Mesenchymal stem cell (in vitro differentiated cells and primary cell): ENCODE measurements around the gene PARP4.
"Not testable (repeated sequence)": the region's sequence is repeated elsewhere in the genome, so short reads cannot be mapped to it uniquely, and the experiment has no call there.

Experiments
- DNase-seq: peaks from one replicate; pipeline ENCODE4 v3.0.0-alpha.2; 2013
- H2AFZ ChIP-seq: one replicate; pipeline ENCODE4 v1.6.1; 2013; ENCODE audit warnings: low read depth, mild to moderate bottlenecking, control low read depth, inconsistent platforms, low read length, moderate library complexity
- H2AK5ac ChIP-seq: 2 replicates; pipeline ENCODE4 v1.6.1; 2013; ENCODE audit warnings: low read length, moderate library complexity, mild to moderate bottlenecking, inconsistent platforms; ENCODE audit not compliant: severe bottlenecking
- H2BK120ac ChIP-seq: one replicate; pipeline ENCODE4 v1.6.1; 2013; ENCODE audit warnings: low read depth, mild to moderate bottlenecking, inconsistent platforms, low read length, moderate library complexity
- H2BK12ac ChIP-seq, 2 experiments: one replicate each; pipeline ENCODE4 v1.6.1; 2013; ENCODE audit warnings: inconsistent platforms in 2 of 2, low read length in 2 of 2, mild to moderate bottlenecking in 2 of 2, moderate library complexity in 2 of 2, control low read depth in 1 of 2
- H2BK15ac ChIP-seq: one replicate; pipeline ENCODE4 v1.6.1; 2013; ENCODE audit warnings: mild to moderate bottlenecking, low read depth, inconsistent platforms; ENCODE audit not compliant: poor library complexity, severe bottlenecking
- H2BK5ac ChIP-seq: 2 replicates; pipeline ENCODE4 v1.6.1; 2013; ENCODE audit warnings: low read depth, mild to moderate bottlenecking, low read length, control low read depth, inconsistent platforms; ENCODE audit not compliant: poor library complexity, severe bottlenecking
- H3K14ac ChIP-seq, 2 experiments: one replicate each; pipeline ENCODE4 v1.6.1; 2013; ENCODE audit warnings: inconsistent platforms in 2 of 2, low read length in 2 of 2, control low read depth in 1 of 2, mild to moderate bottlenecking in 1 of 2, moderate library complexity in 1 of 2
- H3K18ac ChIP-seq, 2 experiments: one replicate each; pipeline ENCODE4 v1.6.1; 2013; ENCODE audit warnings: inconsistent platforms in 2 of 2, low read length in 2 of 2, control low read depth in 1 of 2, low read depth in 1 of 2, mild to moderate bottlenecking in 1 of 2
- H3K23ac ChIP-seq, 2 experiments: one replicate each; pipeline ENCODE4 v1.6.1; 2013; ENCODE audit warnings: inconsistent platforms in 2 of 2, low read length in 2 of 2, mild to moderate bottlenecking in 2 of 2, moderate library complexity in 2 of 2, control low read depth in 1 of 2
- H3K27ac ChIP-seq: 2 replicates; pipeline ENCODE4 v1.5.1; 2013; ENCODE audit warnings: mild to moderate bottlenecking, moderate library complexity, low read length, control low read depth, inconsistent platforms; ENCODE audit not compliant: poor library complexity, severe bottlenecking
- H3K27me3 ChIP-seq, 2 experiments: 2 replicates each; pipeline versions ENCODE4 v1.6.1 to v1.7.0; 2013; ENCODE audit warnings: low read length in 2 of 2, mild to moderate bottlenecking in 2 of 2, moderate library complexity in 2 of 2, control low read depth in 1 of 2, inconsistent platforms in 1 of 2; ENCODE audit not compliant: control insufficient read depth in 1 of 2, insufficient read depth in 1 of 2
- H3K36me3 ChIP-seq, 2 experiments: 2 replicates each; pipeline versions ENCODE4 v1.6.1 to v1.7.0; 2013; ENCODE audit warnings: low read length in 2 of 2, control low read depth in 1 of 2, inconsistent platforms in 1 of 2, low read depth in 1 of 2, mild to moderate bottlenecking in 1 of 2; ENCODE audit not compliant: insufficient read depth in 2 of 2, control insufficient read depth in 1 of 2
- H3K4ac ChIP-seq, 2 experiments: one replicate each; pipeline ENCODE4 v1.6.1; 2013; ENCODE audit warnings: inconsistent platforms in 2 of 2, low read length in 2 of 2, mild to moderate bottlenecking in 2 of 2, moderate library complexity in 2 of 2, control low read depth in 1 of 2, low read depth in 1 of 2
- H3K4me1 ChIP-seq: 2 replicates; pipeline ENCODE4 v1.6.1; 2013; ENCODE audit warnings: low read depth, low read length, control low read depth; ENCODE audit not compliant: control insufficient read depth, insufficient read depth
- H3K4me2 ChIP-seq: 2 replicates; pipeline ENCODE4 v1.6.1; 2013; ENCODE audit warnings: low read length, mild to moderate bottlenecking, inconsistent platforms; ENCODE audit not compliant: poor library complexity, severe bottlenecking
- H3K4me3 ChIP-seq, 2 experiments: 2 replicates each; pipeline versions ENCODE4 v1.5.1 to v1.7.0; 2013; ENCODE audit warnings: low read length in 2 of 2, mild to moderate bottlenecking in 2 of 2, control low read depth in 1 of 2, low read depth in 1 of 2; ENCODE audit not compliant: insufficient read depth in 1 of 2
- H3K79me1 ChIP-seq: replicated peaks from 2 replicates; pipeline ENCODE4 v1.6.1; 2013; ENCODE audit warnings: mild to moderate bottlenecking, control low read depth, low read length, inconsistent platforms; ENCODE audit not compliant: poor library complexity, severe bottlenecking
- H3K9ac ChIP-seq: 2 replicates; pipeline ENCODE4 v1.7.0; 2013; ENCODE audit warnings: mild to moderate bottlenecking, low read length, moderate library complexity
- H3K9me3 ChIP-seq: 2 replicates; pipeline ENCODE4 v1.7.0; 2013; ENCODE audit warnings: mild to moderate bottlenecking, low read length; ENCODE audit not compliant: control insufficient read depth
- H4K8ac ChIP-seq: one replicate; pipeline ENCODE4 v1.6.1; 2013; ENCODE audit warnings: inconsistent platforms, mild to moderate bottlenecking, low read length, moderate library complexity
- H4K91ac ChIP-seq: one replicate; pipeline ENCODE4 v1.6.1; 2013; ENCODE audit warnings: mild to moderate bottlenecking, low read length, inconsistent platforms
- WGBS: methylation state at CpG from one replicate; pipeline ENCODE4 v1.1.7; 2013; ENCODE audit warnings: mixed read lengths; 5-methylcytosine and 5-hydroxymethylcytosine counted together

The PARP4 gene

DNA sequence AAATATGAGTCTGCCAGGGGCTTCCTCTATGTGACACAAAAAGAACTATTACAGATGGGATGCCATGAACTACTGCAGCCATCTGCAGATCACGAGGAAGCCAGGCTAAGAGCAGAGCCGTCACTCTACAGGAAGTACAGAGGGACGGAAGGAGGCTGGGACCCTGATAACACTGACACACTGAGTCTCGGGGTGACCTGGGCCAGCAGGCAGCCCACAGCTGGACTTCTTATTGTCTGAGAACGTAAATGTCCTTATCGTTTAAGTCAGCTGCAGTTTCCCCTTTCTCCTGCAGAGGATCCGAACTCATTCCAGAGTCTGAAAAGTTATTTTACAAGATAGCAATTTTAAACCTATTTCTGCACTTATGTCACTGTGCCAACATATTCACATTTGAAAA, 20.7 kb downstream of the PARP4 start:
- Histone ChIP-seq H3K4me2 (no peak overlapping the region), H3K18ac (no peak overlapping the region), H2BK120ac (no peak overlapping the region), H2BK12ac (no peak overlapping the region), H2AK5ac (no peak overlapping the region), H2BK5ac (no peak overlapping the region), H3K14ac (no peak overlapping the region), H3K4me1 (peaks cover 4% of the 10 kb centered on the region), H3K79me1 (peaks cover 21% of the 10 kb centered on the region), H3K4me3 (no peak overlapping the region), H3K4ac (no peak overlapping the region), H4K8ac (peak overlapping the region; percentile 35), H3K27ac (no peak overlapping the region), H3K36me3 (peaks cover 35 to 89% of the 10 kb centered on the region in 2 experiments), H3K9me3 (no peaks in the 10 kb centered on the region), H3K27me3 (no peaks in the 10 kb centered on the region), H2BK15ac (no peak overlapping the region), H3K23ac (no peak overlapping the region), H4K91ac (no peak overlapping the region), H2AFZ (no peak overlapping the region), H3K9ac (no peak overlapping the region)
- no peak for DNase-seq
- 89% methylated on average over 6 of the region's 7 CpGs for whole genome bisulfite sequencing

DNA sequence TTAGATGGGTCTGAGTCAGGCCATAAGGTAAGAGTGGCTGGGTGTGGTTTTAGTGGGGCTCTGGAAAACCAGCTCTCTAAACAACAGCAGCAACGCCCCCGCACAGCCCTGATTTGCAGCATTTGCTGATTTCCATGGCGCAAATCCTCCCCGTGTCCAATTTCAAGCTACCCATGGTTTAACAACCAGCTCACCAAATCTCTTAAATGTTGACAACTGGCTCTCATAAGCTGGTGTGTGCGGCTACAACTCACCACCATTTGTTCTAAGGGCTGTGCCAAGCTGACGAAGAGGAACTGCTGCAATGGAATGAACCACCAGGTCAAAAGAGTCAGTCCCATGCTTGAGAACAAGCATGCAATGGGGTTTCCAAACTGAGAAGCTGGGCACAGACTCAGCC, 22.9 kb downstream of the PARP4 start:
- Histone ChIP-seq H2AFZ (no peak overlapping the region), H4K91ac (no peak overlapping the region), H3K4ac (no peak overlapping the region), H3K27me3 (no peaks in the 10 kb centered on the region), H4K8ac (no peak overlapping the region), H3K4me1 (peaks cover 4% of the 10 kb centered on the region), H3K27ac (no peak overlapping the region), H3K9ac (no peak overlapping the region), H3K36me3 (peaks cover 28 to 89% of the 10 kb centered on the region in 2 experiments), H2BK12ac (no peak overlapping the region), H3K18ac (no peak overlapping the region), H2BK120ac (no peak overlapping the region), H2AK5ac (no peak overlapping the region), H3K4me2 (no peak overlapping the region), H2BK5ac (no peak overlapping the region), H3K14ac (no peak overlapping the region), H3K79me1 (peaks cover 14% of the 10 kb centered on the region), H3K4me3 (no peak overlapping the region), H3K9me3 (no peaks in the 10 kb centered on the region), H2BK15ac (no peak overlapping the region), H3K23ac (no peak overlapping the region)
- 100% methylated on average over 6 of the region's 6 CpGs for WGBS
- DNase-seq: no peak

DNA sequence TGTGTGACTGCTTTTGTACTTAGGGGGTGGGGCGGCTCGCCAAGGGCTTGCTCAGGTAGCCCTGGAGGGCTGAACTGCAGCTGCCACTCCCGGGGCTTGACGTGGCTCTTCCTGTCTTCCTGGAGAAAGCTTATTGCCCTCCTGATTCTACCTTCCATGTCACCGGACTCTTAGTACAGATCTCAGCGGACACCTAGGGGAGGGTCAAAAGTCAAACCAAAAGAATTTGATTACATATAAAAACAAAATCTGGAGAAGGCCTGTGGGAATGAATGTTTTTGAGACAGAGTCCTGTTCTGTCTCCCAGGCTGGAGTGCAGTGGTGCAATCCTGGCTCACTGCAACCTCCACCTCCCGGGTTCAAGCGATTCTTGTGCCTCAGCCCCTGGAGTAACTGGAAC, 24.5 kb downstream of the PARP4 start:
- H3K9ac ChIP-seq, H3K4me2 ChIP-seq, H2BK120ac ChIP-seq, H2AK5ac ChIP-seq, H3K27ac ChIP-seq, H2BK5ac ChIP-seq, H3K18ac ChIP-seq, H4K8ac ChIP-seq, H2AFZ ChIP-seq, H3K9me3 ChIP-seq, H3K27me3 ChIP-seq, H3K4me3 ChIP-seq, DNase-seq, H2BK15ac ChIP-seq, H3K4me1 ChIP-seq, H3K14ac ChIP-seq, H3K4ac ChIP-seq, H2BK12ac ChIP-seq, H4K91ac ChIP-seq, H3K23ac ChIP-seq: not testable (repeated sequence)
- Histone ChIP-seq H3K36me3 (peaks cover 28 to 86% of the 10 kb centered on the region in 2 experiments), H3K79me1 (peaks cover 12% of the 10 kb centered on the region)
- 93% methylated on average over 4 of the region's 8 CpGs for WGBS

DNA sequence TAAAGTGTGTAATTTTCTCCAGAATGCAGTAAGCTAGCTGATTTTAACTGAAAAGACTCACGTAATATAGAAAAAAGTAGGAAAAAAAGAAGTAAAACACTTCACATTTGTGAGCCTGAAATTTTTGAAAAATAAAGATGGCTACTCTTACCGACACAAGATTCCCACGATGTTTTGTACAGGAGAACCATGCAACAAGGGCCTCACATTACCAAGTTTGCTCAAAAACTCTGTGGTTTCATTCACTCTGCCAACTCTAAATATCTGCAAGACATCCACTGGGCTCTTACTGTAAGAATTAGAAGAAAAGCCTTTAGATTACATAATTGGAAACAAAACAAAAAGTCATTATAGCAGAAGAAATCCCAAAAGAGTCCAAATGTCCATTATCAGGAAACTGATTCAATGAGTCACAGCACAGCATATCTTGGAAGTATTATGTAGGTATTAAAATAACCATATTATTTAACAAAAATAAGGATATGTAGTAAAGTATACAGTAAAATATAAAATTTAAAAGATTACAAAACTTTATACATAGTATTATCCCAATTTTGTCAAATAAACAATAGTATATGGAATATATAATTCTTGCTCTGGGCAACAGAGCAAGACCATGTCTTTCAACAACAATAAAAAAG, 26.4 kb downstream of the PARP4 start:
- no CpG with 5 or more reads among the region's 3 CpGs for WGBS
- not testable (repeated sequence) for H4K8ac ChIP-seq, H3K79me1 ChIP-seq, H3K27ac ChIP-seq, DNase-seq, H2AFZ ChIP-seq, H2BK120ac ChIP-seq, H2BK12ac ChIP-seq, H3K27me3 ChIP-seq, H3K14ac ChIP-seq, H3K9me3 ChIP-seq, H3K4ac ChIP-seq, H3K9ac ChIP-seq, H3K4me1 ChIP-seq, H4K91ac ChIP-seq, H3K4me3 ChIP-seq, H3K4me2 ChIP-seq, H2BK15ac ChIP-seq, H3K23ac ChIP-seq, H2BK5ac ChIP-seq, H2AK5ac ChIP-seq, H3K18ac ChIP-seq
- H3K36me3 ChIP-seq: peaks cover 25 to 84% of the 10 kb centered on the region in 2 experiments
